ENCODE data around the gene PNPLA1.

GRCh38 chr6:36331381-36331780 is 61.5 kb downstream of the PNPLA1 start:
- TF ChIP-seq, protein P1, sequence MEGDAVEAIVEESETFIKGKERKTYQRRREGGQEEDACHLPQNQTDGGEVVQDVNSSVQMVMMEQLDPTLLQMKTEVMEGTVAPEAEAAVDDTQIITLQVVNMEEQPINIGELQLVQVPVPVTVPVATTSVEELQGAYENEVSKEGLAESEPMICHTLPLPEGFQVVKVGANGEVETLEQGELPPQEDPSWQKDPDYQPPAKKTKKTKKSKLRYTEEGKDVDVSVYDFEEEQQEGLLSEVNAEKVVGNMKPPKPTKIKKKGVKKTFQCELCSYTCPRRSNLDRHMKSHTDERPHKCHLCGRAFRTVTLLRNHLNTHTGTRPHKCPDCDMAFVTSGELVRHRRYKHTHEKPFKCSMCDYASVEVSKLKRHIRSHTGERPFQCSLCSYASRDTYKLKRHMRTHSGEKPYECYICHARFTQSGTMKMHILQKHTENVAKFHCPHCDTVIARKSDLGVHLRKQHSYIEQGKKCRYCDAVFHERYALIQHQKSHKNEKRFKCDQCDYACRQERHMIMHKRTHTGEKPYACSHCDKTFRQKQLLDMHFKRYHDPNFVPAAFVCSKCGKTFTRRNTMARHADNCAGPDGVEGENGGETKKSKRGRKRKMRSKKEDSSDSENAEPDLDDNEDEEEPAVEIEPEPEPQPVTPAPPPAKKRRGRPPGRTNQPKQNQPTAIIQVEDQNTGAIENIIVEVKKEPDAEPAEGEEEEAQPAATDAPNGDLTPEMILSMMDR (IDR thresholded peaks at IDR 0.05): no peak
- no peak for TF ChIP-seq POLR2A (IDR thresholded peaks at IDR 0.05)

Data from body of pancreas (tissue), 4 donors.